Muscle of back (tissue), 11 donors: ENCODE data around the gene DIDO1. TPM values are rescaled to one million over a fixed set of nuclear protein-coding genes. Genes with fewer than 3 reads are reported as not detected.
A peak's percentile ranks its signal among the peaks of the same experiment; 100 is the strongest.
"Not testable (repeated sequence)": the region's sequence is repeated elsewhere in the genome, so short reads cannot be mapped to it uniquely, and the experiment has no call there.

Source experiments
- DNase-seq, 3 donors: peaks; one replicate each; pipeline versions ENCODE4 v3.0.0 to v3.0.0-alpha.2; 2013
- polyA plus RNA-seq, 10 donors: library from polyadenylated mRNA; unstranded; fragments of 120-200 nt; gene quantifications; one replicate each; pipeline ENCODE4 v1.2.1, GENCODE V29; 2013; ENCODE audit not compliant: insufficient read length in 10 of 10

The DIDO1 gene
- polyA plus RNA-seq, 10 donors = 32.9 to 42.2 (median 35.2) TPM

DNA sequence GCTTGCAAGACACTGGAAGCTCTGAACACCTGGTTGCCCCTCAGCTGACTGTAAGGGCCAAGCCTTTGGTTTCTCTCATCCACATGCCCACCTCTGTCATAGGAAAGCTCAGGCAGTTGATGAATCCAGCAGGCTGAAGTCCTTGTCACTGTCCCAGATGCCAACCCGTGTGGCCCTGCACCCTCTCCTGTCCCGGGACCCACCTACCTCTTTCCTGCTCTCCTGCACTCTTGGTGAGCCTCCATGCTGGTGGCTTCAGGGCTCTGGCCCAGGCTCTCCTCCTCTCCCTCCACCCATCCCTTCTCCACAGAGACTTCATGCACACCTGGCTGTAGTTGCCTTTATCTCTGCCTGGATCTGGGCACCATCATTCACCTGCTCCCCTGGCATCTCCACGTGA is 7.7 kb upstream of the DIDO1 start:
- no peak for DNase-seq

DNA sequence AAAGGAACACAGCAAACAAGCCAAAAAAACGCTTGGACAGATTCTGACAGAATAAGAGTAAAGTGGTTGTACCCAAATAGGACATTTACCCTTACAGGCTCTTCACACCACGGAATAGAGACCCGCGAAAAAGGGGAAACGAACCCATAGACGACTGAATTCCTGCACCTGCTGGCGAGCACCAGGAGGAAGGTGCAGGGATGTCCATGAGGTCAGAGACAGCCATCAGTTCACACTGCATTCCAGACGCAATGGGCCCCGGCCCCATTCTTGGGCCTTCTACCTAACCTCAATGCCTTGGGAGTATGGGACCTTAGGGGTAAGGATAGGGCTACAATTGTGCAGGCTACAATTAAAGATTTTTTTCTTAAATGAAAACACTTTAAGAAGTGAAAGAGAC is 5.2 kb upstream of the DIDO1 start:
- DNase-seq = no peak

DNA sequence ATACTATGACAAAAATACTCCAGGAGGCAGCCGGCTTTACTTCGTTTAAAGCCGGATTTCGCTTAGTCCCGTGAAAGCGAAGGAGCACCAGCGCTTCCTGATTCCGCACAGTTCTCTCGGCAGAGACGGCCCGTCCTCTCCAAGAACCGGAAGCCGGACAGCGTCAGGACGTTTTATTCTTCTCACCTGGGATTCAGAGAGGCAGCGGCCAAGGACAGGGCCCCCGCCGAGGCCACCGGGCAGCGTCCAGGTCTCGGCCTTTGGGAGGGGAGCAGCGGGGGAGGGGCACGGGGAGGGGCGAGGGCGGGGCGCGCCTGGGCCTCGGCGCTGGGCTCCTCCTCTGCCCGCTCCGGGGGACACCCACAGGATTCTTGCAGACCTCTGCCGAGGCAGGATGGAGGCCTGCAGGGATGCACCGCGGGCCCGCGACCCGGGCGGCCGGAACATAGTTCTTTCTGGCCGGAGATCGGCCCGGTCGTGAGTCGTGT is 2.8 kb upstream of the DIDO1 start:
- peak; percentile 45 to 82 (median 54) for DNase-seq

DNA sequence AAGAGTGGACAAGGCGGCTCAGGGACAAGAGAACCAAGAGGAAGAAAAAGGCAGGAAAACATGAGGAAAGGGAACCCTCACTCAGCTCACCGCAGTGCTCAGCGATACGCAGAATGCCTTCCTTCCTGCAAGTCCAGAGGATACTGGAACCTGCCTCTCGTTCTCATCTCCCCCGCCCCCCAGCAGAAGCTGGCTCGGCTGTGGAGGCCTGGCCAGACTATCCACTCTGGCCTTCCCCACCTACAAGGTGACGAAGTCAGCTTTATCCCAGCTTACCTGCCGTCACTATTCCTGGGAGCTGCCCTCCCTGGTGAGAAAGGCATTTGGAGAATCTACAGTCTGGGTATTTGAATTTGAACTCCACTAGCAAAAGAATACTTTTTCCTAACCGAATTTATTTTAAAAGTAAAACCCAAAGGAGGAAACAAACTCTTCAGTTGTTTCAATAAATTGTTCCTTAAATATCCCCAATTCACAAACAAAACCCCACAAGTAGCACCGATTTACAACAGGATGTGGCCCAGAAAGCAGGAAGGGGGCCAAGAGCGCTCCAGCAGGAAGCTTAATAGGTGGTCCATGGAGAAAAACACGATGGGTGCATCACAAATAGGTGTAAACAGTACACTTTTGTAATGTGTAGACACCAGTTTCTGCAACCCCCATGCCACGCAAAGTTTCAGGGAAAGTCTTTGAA is 2.1 kb upstream of the DIDO1 start:
- no peak for DNase-seq

DNA sequence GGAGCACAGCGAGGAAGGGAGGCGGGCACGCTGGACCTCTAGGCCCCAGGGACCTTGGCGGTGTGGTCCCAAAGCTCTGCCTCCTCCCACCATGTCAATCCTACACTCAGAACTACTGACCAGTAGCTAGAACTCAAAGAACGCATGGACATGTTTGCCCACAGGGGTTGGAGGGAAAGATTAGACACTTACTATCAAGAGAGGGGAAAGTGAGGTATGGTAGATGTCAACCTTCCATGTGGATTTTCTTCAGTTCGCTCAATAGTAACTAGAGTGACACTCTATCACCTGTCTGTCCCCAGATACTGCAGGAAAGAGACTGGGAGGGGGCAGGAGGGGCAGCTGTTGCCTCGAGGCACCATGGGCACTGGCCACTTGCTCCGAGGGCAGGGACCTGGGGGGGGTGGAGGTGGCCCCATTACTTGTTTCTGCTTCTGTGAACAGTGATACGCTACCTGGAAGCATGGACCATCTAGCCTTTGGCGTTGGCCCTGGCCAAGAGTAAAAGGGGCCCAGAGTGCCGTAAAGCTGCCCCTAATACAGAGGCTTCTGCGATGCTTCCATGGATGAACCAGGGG is 912 bp upstream of the DIDO1 start:
- no peak for DNase-seq

DNA sequence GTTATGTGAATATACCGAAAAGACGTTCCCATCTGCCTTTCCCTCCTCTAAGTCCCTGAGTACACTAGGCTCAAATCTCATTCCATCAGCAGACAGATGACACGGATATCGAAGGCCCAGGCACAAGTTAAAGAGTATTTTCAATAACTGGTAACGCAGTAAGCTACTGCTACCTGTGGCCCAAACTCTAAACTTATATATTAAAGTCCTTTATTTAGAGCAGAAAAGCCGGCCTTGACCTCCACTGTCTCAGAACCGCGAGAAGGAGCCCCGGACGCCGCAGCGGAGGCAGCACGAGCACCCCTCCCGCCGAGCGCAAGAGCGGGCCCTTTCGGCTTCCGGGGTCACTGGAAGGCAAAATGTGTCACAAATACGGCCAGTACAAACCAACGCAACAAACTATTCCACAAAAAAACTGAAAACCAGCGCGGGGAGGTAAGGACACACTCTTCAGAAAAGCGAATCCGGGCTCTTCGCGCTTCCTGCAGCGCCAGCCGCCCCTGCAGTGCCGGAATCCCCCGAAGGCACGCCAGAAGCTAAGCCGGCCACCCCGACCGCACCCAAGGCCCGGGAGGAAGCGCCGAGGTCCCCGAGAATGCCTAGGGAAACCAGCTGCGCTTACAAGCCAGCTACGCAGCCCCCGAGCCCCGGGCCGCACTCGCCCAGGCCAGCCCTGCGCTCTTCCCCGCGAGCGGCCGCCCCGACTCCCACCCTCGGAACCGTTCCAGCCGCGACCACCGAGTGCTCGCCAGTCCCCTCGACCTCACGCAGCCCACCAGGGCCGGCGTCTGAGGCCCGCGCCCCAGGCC is 681 bp downstream of the DIDO1 start:
- DNase-seq = peak in 2 of 3 donors; percentile 29 to 73

DNA sequence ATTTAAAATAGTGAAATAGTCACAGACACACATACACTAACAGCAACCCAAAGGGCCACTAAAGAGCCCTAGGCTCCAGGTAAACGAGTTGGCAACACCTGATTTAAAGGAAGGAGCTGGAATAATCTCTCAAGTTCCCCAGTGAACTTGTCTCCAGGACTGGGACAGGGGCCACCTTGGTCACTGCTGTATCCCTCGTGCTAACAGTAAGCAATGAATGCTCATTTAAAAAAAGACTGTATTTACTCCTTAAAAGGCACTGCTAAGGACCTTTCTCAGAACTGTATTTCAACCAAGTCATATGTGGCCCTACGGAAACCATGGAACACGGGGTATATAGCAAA is 1.3 kb downstream of the DIDO1 start:
- DNase-seq = no peak

DNA sequence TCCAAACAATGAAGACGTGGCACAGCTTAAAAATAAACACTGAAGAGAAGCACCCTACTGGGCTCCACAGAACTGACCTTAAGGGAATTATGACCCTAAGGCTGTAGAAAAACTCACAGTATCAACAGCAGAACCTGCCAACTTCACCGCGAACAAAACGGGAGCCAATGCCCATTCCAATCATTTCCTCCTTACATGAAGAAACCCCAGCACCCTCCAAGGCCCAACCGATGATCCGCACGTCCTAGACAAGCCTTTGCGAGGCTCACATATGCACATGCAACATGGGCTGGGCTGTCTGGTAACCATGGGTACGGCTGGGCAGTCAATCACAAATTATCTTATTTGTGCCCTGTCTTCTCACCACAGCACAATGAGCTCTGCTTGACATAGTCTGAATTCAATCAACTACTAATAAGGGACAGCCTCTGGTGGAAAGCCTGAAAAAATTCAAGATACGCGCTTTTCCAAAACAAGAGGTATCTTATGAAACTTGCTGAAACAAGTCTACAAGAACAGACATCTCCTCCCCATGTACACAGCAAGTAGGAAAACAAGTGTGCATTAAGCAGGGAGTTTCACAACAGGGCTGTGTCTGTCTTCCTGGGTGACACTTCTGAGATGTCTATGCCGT is 1.7 kb downstream of the DIDO1 start:
- DNase-seq = no peak

DNA sequence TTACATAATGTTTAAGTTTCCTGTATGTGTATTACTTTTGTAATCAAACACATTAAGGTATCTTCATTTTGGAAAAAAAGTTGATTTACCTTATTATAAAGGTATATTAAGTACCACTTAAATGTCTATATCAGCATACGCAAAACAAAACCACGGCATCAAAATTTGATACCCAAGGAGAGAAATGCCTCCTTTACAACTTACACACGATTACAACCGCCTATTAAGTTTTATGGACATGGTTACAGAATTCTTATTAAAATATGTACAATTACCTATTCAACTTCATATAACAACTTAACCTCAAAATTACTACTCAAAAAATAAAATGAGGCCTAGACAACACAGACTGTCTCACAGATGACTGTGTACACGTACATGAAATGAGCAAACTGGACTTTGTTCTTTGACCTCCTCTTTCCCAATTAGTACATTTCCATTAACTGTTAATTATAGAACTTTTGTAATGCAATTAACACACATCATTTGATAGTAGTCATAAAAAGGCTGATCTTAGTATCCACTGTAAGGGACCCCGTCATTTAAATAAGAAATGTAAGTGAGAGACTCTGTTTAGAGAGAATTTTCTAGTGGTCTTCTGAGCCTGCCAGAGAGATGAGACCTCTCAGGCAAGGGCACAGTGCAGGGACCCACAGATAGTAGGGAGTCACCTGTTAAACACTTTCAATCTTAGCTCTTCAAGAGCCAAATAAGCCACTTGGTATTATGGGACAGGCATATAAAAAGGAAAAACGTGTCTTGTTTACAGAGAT is 2.5 kb downstream of the DIDO1 start:
- no peak for DNase-seq

DNA sequence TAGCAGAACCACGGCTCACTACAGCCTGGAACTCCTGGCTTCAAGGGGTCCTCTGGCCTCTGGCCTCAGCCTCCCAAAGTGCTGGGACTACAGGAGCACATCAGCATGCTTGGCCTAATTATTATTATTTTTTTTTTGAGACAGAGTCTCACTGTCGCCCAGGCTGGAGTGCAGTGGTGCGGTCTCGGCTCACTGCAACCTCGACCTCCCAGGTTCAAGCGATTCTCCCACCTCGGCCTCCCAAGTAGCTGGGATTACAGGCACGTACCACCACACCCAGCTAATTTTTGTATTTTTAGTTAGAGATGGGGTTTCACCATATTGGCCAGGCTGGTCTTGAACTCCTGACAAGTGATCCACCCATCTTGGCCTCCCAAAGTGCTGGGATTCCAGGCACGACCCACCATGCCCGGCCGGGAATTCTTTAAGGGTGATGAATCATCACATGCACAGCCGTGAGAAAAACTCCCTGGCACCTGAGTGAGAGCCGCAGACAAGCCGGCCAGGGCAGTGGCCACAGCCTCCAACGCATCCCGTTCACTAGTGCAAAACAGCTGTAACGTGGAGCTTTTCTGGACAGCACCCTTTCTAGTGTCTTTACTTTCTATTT is 3.1 kb downstream of the DIDO1 start:
- DNase-seq = not testable (repeated sequence)

DNA sequence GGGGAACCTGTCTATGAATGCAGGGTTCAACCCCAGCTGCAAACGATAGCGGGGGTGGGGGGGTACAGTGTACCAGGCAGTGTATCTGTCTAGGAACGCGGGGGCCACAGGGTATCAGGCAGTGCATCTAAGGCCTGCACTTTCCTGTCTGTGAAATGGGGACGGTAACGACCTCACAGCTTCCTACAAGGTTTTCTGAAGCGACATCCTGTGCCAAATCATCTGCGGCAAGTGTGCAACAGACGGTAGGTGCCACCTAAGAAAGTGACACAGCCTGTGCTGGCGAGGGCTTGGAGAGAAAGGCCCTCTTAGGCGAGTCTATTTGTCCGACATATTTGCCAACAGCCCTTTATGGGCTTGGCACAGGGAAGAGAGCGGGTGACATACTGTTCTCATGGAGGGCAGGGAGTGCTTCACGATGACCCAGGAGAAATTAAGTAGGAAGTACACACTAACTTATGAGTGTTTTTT is 3.8 kb downstream of the DIDO1 start:
- DNase-seq = no peak

DNA sequence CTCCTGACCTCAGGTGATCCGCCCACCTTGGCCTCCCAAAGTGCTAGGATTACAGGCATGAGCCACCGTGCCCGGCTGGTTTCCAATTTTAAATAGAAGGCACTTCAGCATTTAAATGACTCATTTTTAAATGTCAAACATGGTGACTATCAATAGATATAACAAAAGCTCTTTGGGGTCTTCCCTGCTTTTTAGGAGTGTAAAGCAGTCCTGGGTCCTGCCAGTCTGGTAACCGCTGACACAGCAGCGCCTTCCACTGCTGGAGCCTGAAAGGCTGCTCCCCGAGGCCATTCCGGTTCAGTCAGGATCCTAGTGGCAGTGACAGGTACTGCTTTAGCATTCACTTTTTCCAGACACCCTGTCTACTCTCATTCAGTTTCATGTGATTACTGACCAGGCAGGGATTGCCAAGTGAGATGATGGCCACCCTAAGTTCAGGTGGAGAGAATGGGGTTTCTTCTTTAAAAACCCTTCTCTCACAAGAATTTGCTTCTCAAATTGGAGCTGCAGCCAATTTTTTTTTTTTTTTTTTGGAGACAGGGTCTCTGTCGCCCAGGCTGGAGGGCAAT is 5.1 kb downstream of the DIDO1 start:
- peak in 1 of 3 donors; percentile 57 for DNase-seq

DNA sequence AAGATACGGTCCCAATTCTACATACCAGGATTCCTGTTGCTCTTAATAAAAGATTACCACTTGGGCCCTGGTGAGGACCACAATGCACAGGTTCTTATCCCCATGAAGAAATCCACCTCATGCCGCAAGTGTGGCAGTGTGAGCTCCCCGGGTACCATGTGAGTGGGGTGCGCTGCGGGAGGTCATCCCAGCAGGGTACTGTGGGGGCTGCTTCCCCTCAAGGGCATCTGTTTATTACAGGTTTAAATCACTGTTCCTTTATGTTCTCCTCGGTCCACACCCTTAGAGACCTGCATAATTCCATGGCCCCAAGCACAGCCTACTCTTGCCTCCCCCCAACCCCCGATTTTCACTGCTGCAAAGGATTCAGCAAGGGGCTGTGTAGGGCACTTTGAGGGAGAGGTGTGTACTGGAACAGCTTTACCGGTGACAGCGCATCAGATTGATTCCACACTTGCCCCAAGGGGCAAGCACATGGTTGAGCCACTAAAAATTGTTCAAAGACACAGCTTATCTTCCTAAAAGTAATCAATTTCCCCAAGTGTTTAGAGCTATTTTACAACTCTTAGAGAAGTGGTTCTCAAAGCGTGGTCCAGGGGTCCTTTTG is 6.2 kb downstream of the DIDO1 start:
- DNase-seq = no peak

DNA sequence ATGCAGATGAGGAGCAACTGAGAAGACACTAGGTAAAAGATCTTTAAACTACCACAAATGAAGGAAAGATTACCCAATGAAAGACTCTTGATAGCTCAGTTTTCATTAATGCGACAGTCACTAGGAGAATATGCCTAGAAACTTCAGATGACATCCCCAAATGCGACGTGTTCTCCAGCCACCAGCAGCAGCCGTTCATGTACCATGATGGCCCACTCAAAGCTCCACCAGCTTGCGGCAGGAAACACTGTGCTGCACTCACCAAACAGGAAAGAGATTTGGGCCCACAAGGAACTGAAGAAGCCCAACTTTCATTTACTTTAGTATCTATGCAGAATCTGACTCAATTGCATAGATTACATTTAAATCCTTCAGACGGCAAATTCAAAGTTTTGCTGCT is 7.5 kb downstream of the DIDO1 start:
- DNase-seq = no peak

DNA sequence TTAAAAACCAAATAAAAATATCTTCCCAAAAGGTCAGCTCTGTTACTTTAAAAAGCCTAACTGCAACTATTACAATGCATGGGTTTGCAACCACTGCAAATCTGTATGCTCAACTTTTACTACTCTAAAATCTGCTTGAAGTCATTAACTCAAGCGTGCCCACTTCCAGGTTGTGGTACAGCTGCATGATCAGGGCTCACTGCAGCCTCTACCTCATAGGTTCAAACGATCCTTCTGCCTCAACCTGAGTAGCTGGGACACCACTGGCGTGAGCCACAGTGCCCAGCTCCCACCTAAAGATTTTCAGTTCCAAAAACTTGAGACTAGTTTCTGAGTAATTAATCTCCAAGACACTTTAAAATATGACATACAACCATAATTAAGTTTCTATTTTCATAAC is 8.2 kb downstream of the DIDO1 start:
- DNase-seq = no peak

DNA sequence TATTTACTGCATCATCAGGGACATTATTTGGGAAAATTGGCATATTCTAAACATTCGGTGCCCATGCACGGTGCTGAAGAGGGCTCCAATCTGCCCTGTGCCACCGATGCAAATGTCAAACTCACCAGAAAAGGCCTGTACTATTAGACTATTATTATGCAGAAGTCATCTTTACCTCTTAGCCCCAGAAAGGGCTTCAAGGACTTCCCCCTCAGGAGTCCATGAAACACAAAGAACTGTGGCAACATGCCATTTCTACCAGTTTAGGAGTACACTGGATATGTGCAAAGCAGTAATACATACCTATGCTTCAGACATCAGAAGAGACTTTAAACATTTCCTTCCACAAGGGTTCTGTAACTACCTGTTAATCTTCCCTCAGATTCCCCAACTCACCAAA is 8.6 kb downstream of the DIDO1 start:
- DNase-seq = no peak

DNA sequence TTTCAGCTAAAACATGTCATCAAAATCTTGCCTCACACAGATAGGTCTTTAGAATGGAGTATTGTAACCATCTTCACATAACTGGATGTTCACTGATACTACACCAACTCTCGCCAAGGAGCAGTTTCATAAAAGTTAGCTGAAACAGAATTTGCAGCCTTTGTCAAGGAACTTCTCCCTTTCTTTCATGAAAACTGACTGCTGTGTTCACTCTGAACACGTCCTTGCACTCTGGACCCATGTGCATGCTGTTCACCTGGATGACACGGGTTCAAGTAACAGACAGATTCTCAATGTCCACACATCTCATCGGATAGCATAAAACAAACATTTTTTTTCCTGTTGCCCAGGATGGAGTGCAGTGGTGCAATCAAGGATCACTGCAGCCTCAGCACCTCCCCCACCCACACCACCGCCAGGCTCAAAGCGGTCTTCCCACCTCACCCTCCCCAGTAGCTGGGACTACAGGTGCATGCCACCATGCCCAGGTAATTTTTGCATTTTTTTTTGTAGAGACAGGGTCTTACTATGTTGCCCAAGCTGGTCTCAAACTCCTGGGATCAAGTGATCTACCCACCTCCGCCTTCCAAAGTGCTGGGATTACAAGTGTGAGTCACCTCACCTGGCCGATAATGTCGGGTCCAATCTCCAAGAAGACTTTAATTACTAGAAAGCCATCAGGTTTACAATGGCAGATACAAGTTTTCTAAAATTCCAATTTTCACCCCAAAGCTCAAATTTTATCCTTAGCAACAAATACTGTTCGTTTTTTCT is 9.4 kb downstream of the DIDO1 start:
- no peak for DNase-seq

DNA sequence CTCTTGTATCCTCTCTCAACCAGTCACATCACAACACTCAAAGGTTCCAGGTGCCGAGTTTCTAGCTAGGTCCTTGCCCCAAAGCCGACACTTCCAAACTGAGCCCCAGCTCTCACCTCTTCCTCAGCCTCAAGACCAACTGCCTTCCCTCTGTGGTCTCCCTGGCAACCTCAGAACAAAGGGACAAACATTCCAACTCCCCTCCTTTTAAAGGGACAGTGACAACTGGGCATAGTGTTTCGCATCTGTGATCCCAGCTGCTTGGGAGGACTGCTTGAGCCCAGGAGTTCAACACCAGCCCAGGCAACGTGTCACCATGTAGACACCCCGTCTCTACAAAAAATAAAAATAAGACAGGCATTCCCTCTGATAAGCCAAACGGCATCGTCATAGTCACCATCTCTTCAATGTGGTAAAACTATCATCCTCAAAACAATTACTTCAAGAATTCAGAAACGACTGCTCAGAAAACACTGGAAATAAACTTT is 11.3 kb downstream of the DIDO1 start:
- peak; percentile 35 to 63 (median 46) for DNase-seq

DNA sequence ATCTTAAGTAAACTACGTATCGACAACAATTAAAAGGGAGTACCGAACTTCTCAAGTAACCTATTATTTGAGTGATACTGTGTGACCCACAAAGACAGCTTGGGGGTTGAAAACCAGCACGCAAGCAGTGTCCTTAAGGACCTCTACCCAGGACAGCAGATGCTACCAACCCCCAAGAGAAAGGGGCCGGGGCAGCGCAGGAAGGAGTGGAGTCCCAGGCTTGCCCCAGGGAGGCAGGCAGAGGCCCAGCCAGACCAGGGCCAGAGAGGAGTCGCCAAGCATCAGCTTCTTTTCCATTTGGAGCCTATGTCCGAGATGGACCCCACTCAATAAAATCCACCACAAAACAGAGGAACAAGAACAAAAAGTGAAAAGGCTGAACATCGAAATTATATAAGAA is 11.9 kb downstream of the DIDO1 start:
- no peak for DNase-seq
